NOMO-1 treated with DMSO at 0.1 percent for 48 hours (cell line): Measurements from ENCODE around the gene RHNO1.
A peak's percentile ranks its signal among the peaks of the same experiment; 100 is the strongest.

Experiments
- DNase-seq: peaks from one replicate; lab custom pipeline; 2025; ENCODE audit not compliant: unreplicated experiment; lab: John Stamatoyannopoulos, UW

The RHNO1 gene

GRCh38 chr12:2877047-2877952 lies at the start of gene RHNO1, which contains the start of gene FOXM1:
Gene RHNO1, plus strand, starts transcription at chr12:2877223. Its CDS starts 8,144 bp downstream, at chr12:2885367.
Gene FOXM1, minus strand, starts transcription at chr12:2877174. Its CDS starts 2,696 bp downstream, at chr12:2874478.
- peak; percentile 76 for DNase-seq

GRCh38 chr12:2829275-2829674 lies 47.7 kb upstream of the RHNO1 start:
- no peak for DNase-seq

- no peak for DNase-seq
Measured at GRCh38 chr12:2832550-2833127, 44.4 kb upstream of the RHNO1 start.

DNA sequence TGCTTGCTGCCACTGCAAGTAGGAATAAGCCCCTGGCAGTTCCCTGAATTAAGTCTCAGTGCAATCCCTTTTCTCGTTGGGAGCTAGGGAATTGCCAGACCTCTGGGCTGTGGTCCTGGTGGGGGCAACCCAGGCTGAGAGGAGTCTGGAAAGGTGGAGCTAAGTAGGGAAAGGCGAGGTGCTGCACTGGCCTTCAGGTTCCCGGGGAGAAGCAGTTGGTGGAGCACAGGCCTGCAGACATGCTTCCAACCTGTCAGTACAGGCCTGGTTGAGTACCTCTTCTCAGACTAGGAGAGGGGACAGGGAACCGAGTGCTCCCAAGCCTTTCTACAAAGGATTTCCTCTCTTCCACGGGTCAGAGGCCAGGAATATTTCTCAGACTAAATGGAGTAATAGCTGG lies 43.7 kb upstream of the RHNO1 start:
- no peak for DNase-seq

- DNase-seq = no peak
Measured at GRCh38 chr12:2833810-2834209, 43.2 kb upstream of the RHNO1 start.

- DNase-seq = no peak
Measured at GRCh38 chr12:2834581-2835491, 42.2 kb upstream of the RHNO1 start, which contains the start of gene NRIP2. Gene NRIP2, minus strand, starts transcription at chr12:2835035. Its CDS starts 52 bp downstream, at chr12:2834983.

GRCh38 chr12:2835691-2836403 lies 41.2 kb upstream of the RHNO1 start:
- no peak for DNase-seq

DNA sequence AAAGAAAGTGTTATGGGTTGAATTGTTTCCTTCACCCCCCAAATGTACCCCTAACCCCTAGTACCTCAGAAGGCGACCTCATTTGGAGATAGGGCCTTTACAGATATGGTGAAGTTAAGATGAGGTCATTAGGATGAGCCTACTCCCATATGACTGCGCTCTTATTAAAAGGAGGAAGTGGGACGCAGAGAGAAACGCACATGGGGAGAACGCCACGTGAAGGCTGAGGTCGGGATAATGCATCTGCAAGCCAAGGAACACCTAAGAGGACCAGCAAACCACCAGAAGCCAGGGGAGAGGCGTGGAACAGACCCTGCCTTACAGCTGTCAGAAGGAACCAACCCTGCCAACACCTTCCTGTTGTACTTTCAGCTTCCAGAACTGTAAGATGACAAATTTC lies 40.4 kb upstream of the RHNO1 start:
- no peak for DNase-seq

DNA sequence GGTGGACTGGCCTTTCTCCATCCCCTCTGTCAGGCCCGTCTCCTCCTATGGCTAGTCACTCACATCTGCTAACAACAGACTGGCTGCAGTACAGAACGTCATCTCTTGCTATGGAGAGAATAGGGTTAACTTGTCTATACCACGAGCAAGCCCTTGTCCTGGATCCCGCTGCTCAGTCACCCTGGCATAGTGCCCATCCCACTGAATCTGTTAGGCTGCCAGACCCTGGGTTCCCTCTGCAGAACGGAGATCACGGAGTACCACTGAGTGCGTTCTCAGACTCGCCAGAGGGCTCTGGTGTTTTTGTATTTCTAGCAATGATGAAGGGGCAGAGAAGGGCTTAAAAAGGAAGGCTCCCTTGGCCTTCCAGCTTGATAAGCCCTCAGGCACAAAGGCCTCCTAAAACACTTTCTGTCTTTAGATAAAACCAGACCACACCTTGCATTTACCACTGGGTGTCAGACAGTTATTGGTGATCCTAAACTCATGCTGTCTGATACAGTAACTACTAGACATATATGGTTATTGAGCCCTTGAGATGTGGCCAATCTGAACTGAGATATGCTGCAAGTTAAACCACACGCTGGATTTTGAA lies 35.9 kb upstream of the RHNO1 start:
- no peak for DNase-seq

DNA sequence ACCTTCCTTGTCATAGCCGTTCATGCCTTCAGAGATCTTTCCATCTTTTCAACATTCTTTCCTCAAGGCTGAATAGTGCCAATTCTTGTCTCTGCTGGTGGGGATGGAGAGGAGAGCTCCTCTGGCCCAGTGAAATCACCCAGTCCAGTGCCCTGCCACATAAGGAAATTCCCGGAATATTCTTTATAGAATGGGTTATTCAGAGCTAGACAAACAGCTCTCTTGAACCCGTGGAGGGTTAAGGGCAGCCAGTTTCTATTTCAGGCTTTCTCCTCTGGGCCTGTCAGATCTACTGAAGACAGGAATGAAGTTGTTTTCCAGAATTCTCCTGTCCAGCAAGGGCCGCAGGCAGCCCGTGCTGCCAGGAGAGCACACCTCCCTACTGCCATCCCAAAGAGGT lies 34.1 kb upstream of the RHNO1 start:
- no peak for DNase-seq

DNA sequence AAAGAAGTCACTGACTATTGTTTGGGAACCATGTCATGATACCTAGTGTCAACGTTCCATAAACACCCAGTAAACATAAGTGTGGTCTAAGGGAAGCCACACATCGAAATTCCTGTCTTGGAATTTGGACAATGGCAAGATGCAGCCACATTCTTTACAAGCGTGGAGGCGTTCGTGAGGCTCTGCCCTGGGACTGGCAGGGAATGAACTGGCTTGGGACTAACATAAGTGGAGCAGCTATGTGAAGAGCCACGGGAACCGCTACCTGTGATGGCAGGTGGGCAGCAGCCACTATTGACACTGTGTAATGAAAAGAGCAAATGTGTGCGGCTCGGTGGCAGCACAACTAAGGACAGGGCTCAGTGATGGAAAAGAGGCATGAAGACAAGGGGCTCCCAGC lies 32.2 kb upstream of the RHNO1 start:
- DNase-seq = no peak

DNA sequence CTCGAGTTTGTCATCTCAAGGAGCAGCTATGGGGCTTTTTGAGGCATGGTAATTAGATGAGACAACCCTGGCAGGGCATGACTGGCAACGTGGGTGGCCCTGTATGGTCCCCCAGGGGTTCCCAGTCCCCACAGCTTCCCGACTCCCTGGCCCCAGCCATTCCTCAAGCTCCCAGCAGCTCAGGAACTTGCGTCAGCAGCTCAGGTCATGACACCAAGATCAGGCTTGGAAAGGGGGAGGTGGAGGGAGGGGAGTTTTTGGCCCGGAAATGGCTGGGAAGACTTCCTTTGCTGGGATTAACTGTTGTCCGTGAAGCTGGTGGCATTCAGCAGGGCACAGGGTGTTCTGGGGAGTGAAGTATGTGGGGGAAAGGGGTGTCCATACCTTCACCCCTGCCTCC lies 31.7 kb upstream of the RHNO1 start:
- no peak for DNase-seq

DNA sequence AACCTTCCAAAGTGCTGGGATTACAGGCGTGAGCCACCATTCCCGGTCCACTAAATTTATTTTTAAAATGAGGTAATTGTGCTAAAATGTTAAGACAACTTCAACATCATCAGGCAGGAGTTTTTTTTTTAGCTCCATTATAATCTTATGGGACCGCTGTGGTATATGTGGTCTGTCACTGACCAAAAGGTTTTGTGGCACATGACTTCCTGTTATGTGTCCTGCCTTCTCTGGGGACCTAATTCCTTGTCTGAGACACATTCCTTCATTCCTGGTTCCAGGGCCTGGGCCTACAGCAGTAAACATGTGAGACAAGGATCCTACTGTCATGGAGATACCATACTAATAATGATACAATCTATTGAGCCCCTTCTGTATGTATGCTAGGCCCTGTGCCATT lies 25.1 kb upstream of the RHNO1 start:
- no peak for DNase-seq

- DNase-seq = no peak
Measured at GRCh38 chr12:2853626-2854025, 23.4 kb upstream of the RHNO1 start.

GRCh38 chr12:2854669-2855453 lies 22.2 kb upstream of the RHNO1 start:
- DNase-seq = no peak

- no peak for DNase-seq
Measured at GRCh38 chr12:2855546-2855945, 21.5 kb upstream of the RHNO1 start.

DNA sequence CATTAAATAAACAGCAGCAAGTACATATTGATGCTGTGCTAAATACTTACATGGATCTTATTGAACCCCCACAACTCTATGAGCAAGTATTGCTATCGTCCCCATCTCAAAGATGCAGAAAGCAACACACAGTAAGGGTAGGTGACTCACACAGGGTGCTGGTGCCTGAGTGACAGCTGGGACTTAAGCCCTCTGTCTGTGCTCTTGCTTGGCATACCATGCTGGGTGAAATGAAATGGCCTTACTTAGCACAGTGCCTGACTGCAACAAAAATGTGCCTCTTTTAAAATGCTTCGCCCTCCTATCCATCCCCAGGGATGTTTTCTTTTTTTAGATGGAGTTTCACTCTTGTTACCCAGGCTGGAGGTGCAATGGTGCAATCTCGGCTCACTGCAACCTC lies 21.0 kb upstream of the RHNO1 start:
- no peak for DNase-seq

- DNase-seq = no peak
Measured at GRCh38 chr12:2857021-2857431, 20.0 kb upstream of the RHNO1 start, which contains the start of gene TEX52. Gene TEX52, minus strand, starts transcription at chr12:2857039. Its CDS starts 13 bp downstream, at chr12:2857026.

DNA sequence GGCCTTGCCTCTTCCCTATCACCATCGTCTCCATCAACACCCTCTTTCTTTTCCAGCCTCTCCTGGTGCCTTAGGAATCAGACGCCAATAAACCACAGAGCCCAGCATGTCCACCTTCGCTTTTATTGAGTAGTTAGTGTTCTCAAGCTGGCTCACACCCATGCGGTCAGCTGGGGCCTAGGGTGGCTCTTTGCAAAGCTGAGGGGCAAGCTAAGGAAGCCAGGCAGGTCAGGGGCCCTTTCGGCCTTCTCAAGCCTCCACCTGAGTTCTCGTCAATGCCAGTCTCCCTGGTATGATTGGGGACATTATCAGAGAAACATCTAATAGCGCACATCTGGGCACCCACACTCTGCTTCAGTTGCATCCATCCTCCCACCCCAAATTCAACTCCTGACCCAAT lies 19.4 kb upstream of the RHNO1 start:
- no peak for DNase-seq
